ENCODE measurements around the gene UTS2.

UTS2 gene

GRCh38 chr1:7809742-7810141 lies 43.1 kb downstream of the UTS2 start:
- no peak for DNase-seq

- peak; percentile 20 for DNase-seq
These were observed 44.5 kb downstream of the UTS2 start for GRCh38 chr1:7808253-7808844.

GRCh38 chr1:7805460-7805859 lies 47.4 kb downstream of the UTS2 start:
- DNase-seq, result no peak

All from activated CD4-positive, alpha-beta T cell treated with anti-CD3 and anti-CD28 coated beads, Interleukin-2, Interleukin-6, amounts not matched to agents 100 ng/mL and 50 ng/mL, durations not matched to agents 16 hours and 8 hours (primary cell).